Lung (tissue), 12 donors: ENCODE results near the gene TNFRSF19. TPM values are rescaled to one million over a fixed set of nuclear protein-coding genes. Genes with fewer than 3 reads are reported as not detected.

Experiments used
- ATAC-seq: fragments of 200-7000 bp; cut with Tn5 transposase; one replicate; pipeline ENCODE4 v1.9.1; 2020; ENCODE audit warnings: moderate number of reproducible peaks; ENCODE audit not compliant: insufficient read depth, low FRiP score
- DNase-seq, 3 donors: peaks; one replicate each; pipeline ENCODE4 v3.0.0-alpha.2; 2013 to 2017
- H3K27ac ChIP-seq, 2 donors: one replicate each; pipeline ENCODE4 v1.5.1; 2013; ENCODE audit warnings: mild to moderate bottlenecking in 2 of 2, moderate library complexity in 2 of 2, control low read depth in 1 of 2, inconsistent platforms in 1 of 2, low read depth in 1 of 2, low read length in 1 of 2
- H3K27me3 ChIP-seq, 3 donors: one replicate each; pipeline ENCODE4 v1.5.1; 2013; ENCODE audit warnings: low read length in 2 of 3; ENCODE audit not compliant: control insufficient read depth in 3 of 3, insufficient read depth in 3 of 3
- H3K36me3 ChIP-seq, 4 donors: one replicate each; pipeline ENCODE4 v1.5.1; 2013; ENCODE audit warnings: low read length in 4 of 4, mild to moderate bottlenecking in 1 of 4, moderate library complexity in 1 of 4; ENCODE audit not compliant: control insufficient read depth in 4 of 4, insufficient read depth in 4 of 4
- H3K4me1 ChIP-seq, 5 donors: one replicate each; pipeline ENCODE4 v1.5.1; 2013; ENCODE audit warnings: low read length in 5 of 5, mild to moderate bottlenecking in 2 of 5, moderate library complexity in 1 of 5; ENCODE audit not compliant: control insufficient read depth in 5 of 5, insufficient read depth in 5 of 5
- H3K4me3 ChIP-seq: one replicate; pipeline ENCODE4 v1.5.1; 2013; ENCODE audit warnings: mild to moderate bottlenecking, control low read depth, moderate library complexity
- H3K9ac ChIP-seq, 2 donors: one replicate each; pipeline ENCODE4 v1.5.1; 2013; ENCODE audit warnings: low read length in 2 of 2, control low read depth in 1 of 2; ENCODE audit not compliant: insufficient read depth in 1 of 2
- H3K9me3 ChIP-seq, 4 donors: one replicate each; pipeline ENCODE4 v1.5.1; 2013; ENCODE audit warnings: low read length in 3 of 4, mild to moderate bottlenecking in 1 of 4, moderate library complexity in 1 of 4; ENCODE audit not compliant: control insufficient read depth in 4 of 4, insufficient read depth in 3 of 4
- CTCF ChIP-seq: IDR thresholded peaks from 2 replicates; pipeline ENCODE4 v1.5.1; 2012; ENCODE audit warnings: mild to moderate bottlenecking; ENCODE audit errors: control extremely low read depth, extremely low read depth
- whole genome bisulfite sequencing, 2 donors: extraction: QIAGEN DNeasy Blood & Tissue Kit; methylation state at CpG; one replicate each; pipeline ENCODE4 v1.1.7; 2013; 5-methylcytosine and 5-hydroxymethylcytosine counted together
- polyA plus RNA-seq, 2 donors: library from polyadenylated mRNA; stranded (reverse); fragments of 200-250 nt; gene quantifications; one replicate each; pipeline ENCODE4 v1.2.1, GENCODE V29; 2013
- total RNA-seq, 2 donors: library from RNA; depleted of rRNA in 1 of 2; stranded (reverse); fragments of >200 nt in 1 of 2; gene quantifications; one replicate each; pipeline ENCODE4 v1.2.1, GENCODE V29; 2014 to 2021
- donor health status: control.
- donor health status: control.
- donor health status: Bipolar disorder and iron deficiency.
- donor health status: healthy.
- donor health status: DM: yes; HTN: yes; CAD: no.

The TNFRSF19 gene
- total and polyA plus RNA-seq, 4 donors: 9.5 to 68.0 (median 34.7) TPM

GRCh38 chr13:23534090-23534489 is 36.1 kb upstream of the TNFRSF19 start:
- 93 to 98% methylated on average over 5 of the region's 5 CpGs for WGBS, 2 donors
- TF ChIP-seq CTCF: no peak

DNA sequence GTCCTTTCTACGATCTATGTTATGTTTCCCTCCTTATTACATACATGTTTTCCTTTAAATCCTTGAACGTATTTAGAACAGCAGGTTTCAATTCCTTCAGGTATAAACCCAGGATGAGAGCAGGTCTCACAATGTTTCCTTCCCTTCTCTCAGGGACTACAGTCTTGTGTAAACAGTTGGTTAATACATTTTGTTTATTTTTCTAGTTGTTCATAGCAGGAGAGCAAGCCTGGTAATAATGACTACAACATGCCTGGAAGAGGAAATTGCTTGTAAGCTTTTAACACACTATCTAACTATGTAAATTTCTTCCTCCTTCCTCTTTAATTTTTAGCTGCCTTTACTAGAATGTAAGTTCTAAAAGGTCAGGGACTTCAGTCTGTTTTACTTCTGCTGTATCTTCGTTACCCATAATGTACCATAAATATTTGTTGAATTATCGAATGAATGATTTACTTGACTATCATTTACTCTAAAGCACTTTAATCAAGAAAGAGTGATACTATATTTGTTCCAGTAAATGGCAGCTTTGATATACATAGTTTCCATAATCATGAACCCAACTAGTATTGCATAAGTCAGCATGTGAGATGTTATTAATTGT is 28.9 kb upstream of the TNFRSF19 start:
- no peak for TF ChIP-seq CTCF
- Histone ChIP-seq H3K27ac (no peak overlapping the region), H3K9ac (no peak overlapping the region), H3K4me3 (no peak overlapping the region), H3K36me3 (no peaks in the 10 kb centered on the region), H3K4me1 (no peaks in the 10 kb centered on the region), H3K27me3 (no peaks in the 10 kb centered on the region), H3K9me3 (peaks cover 0 to 6% (median 0%) of the 10 kb centered on the region in 4 donors)
- WGBS, 2 donors: 81 to 93% methylated on average over 4 of the region's 4 CpGs
- peak in 1 of 3 donors; percentile 52 for DNase-seq
- ATAC-seq: peak; percentile 34

More at GRCh38 chr13:23534090-23534489, 36.1 kb upstream of the TNFRSF19 start:
- ATAC-seq: no peak
- DNase-seq: no peak
- no peak overlapping the region for H3K9ac ChIP-seq
- H3K4me3 ChIP-seq: no peak overlapping the region
- no peaks in the 10 kb centered on the region for H3K4me1 ChIP-seq
- H3K9me3 ChIP-seq: peaks cover 0 to 7% (median 3%) of the 10 kb centered on the region in 4 donors
- H3K36me3 ChIP-seq: no peaks in the 10 kb centered on the region
- no peak overlapping the region for H3K27ac ChIP-seq
- no peaks in the 10 kb centered on the region for H3K27me3 ChIP-seq

- 81 to 82% methylated on average over 4 of the region's 4 CpGs for WGBS, 2 donors
- no peaks in the 10 kb centered on the region for H3K27me3 ChIP-seq
- H3K4me1 ChIP-seq: peaks cover 0 to 3% (median 0%) of the 10 kb centered on the region in 5 donors
- peaks cover 0 to 2% (median 0%) of the 10 kb centered on the region in 4 donors for H3K9me3 ChIP-seq
- no peak overlapping the region for H3K4me3 ChIP-seq
- no peaks in the 10 kb centered on the region for H3K36me3 ChIP-seq
- H3K9ac ChIP-seq: no peak overlapping the region
- DNase-seq (no peak), ATAC-seq (no peak)
- no peak overlapping the region for H3K27ac ChIP-seq
- TF ChIP-seq CTCF: no peak
Measured at GRCh38 chr13:23544668-23545067, 25.5 kb upstream of the TNFRSF19 start.
